Tibial artery (tissue), 4 donors: ENCODE measurements around the gene DLG2.

Experiments used
- DNase-seq, 2 donors: peaks; one replicate each; pipeline ENCODE4 v3.0.0-alpha.2; 2019
- H3K27ac ChIP-seq, 2 donors: fragments of 200-600 bp; sonication (generic) in 1 of 2; 1 replicate in 1 of 2; 2 replicates in 1 of 2; pipeline ENCODE4 v1.5.1; 2018 to 2019; ENCODE audit warnings: mild to moderate bottlenecking in 1 of 2
- H3K27me3 ChIP-seq, 2 donors: fragments of 200-600 bp; sonication (generic) in 1 of 2; one replicate each; pipeline versions ENCODE4 v1.5.1 to v1.6.0; 2016 to 2019
- H3K36me3 ChIP-seq, 3 donors: fragments of 200-600 bp; sonication (generic) in 2 of 3; one replicate each; pipeline ENCODE4 v1.5.1; 2016 to 2019; ENCODE audit warnings: mild to moderate bottlenecking in 2 of 3
- H3K4me1 ChIP-seq, 4 donors: fragments of 200-600 bp; sonication (generic) in 2 of 4; 1 replicate in 3 of 4; 2 replicates in 1 of 4; pipeline ENCODE4 v1.5.1; 2016 to 2019
- H3K4me3 ChIP-seq, 2 donors: fragments of 200-600 bp; sonication (generic) in 1 of 2; 1 replicate in 1 of 2; 2 replicates in 1 of 2; pipeline ENCODE4 v1.5.1; 2018 to 2019; ENCODE audit warnings: mild to moderate bottlenecking in 2 of 2
- H3K9me3 ChIP-seq, 3 donors: fragments of 200-600 bp; sonication (generic) in 1 of 3; one replicate each; pipeline ENCODE4 v1.5.1; 2016 to 2019
- CTCF ChIP-seq, 2 experiments: fragments of 200-600 bp in 1 of 2; fragments of 450-650 bp in 1 of 2; IDR thresholded peaks; one replicate each; pipeline ENCODE4 v1.5.1; 2017 to 2019; ENCODE audit warnings: antibody characterized with exemption in 2 of 2, mild to moderate bottlenecking in 1 of 2, moderate library complexity in 1 of 2
- intact Hi-C: fragments of 100-400 bp; cut with DNase I; formaldehyde crosslinking; loops from one replicate; pipeline ENCODE4 v1.15.0; 2023; ENCODE audit warnings: low total_unique reads

The DLG2 gene

GRCh38 chr11:84396521-84396920 lies 1230.6 kb downstream of the DLG2 start:
- H3K9me3 ChIP-seq, result no peaks in the 10 kb centered on the region
- H3K27ac ChIP-seq, result no peak overlapping the region
- intact Hi-C loops, result loop anchor here (10.0 kb wide), 1 partner anchor 128 kb away; no protein-coding TSS in a partner anchor
- no peak for DNase-seq
- no peak overlapping the region for H3K4me3 ChIP-seq
- no peak for TF ChIP-seq CTCF (IDR thresholded peaks at IDR 0.05)
- H3K36me3 ChIP-seq, result no peaks in the 10 kb centered on the region
- H3K4me1 ChIP-seq, result no peaks in the 10 kb centered on the region
- H3K27me3 ChIP-seq, result no peaks in the 10 kb centered on the region

- DNase-seq, result no peak
- H3K27me3 ChIP-seq, result no peaks in the 10 kb centered on the region
- H3K4me3 ChIP-seq, result no peak overlapping the region
- H3K9me3 ChIP-seq, result no peaks in the 10 kb centered on the region
- TF ChIP-seq CTCF (IDR thresholded peaks at IDR 0.05), result no peak
- H3K4me1 ChIP-seq, result no peaks in the 10 kb centered on the region
- no peaks in the 10 kb centered on the region for H3K36me3 ChIP-seq
- intact Hi-C loops, result loop anchor here (10.0 kb wide), 1 partner anchor 134 kb away; no protein-coding TSS in a partner anchor
- no peak overlapping the region for H3K27ac ChIP-seq
Observed at GRCh38 chr11:84390441-84391078, 1236.6 kb downstream of the DLG2 start.

- H3K27ac ChIP-seq, result no peak overlapping the region
- no peak for TF ChIP-seq CTCF (IDR thresholded peaks at IDR 0.05)
- H3K4me3 ChIP-seq, result no peak overlapping the region
- no peak for DNase-seq
- H3K9me3 ChIP-seq, result no peaks in the 10 kb centered on the region
- intact Hi-C loops, result loop anchor here (10.0 kb wide), 1 partner anchor 135 kb away; no protein-coding TSS in a partner anchor
- no peaks in the 10 kb centered on the region for H3K27me3 ChIP-seq
- H3K4me1 ChIP-seq, result no peaks in the 10 kb centered on the region
- H3K36me3 ChIP-seq, result no peaks in the 10 kb centered on the region
Observed at GRCh38 chr11:84389696-84390095, 1237.4 kb downstream of the DLG2 start.

GRCh38 chr11:84384731-84385130 lies 1242.4 kb downstream of the DLG2 start:
- H3K4me3 ChIP-seq, result no peak overlapping the region
- no peak overlapping the region for H3K27ac ChIP-seq
- H3K27me3 ChIP-seq, result no peaks in the 10 kb centered on the region
- H3K9me3 ChIP-seq, result no peaks in the 10 kb centered on the region
- no peaks in the 10 kb centered on the region for H3K4me1 ChIP-seq
- DNase-seq, result peak; percentile 59 to 65
- peak; percentile 79 for TF ChIP-seq CTCF (IDR thresholded peaks at IDR 0.05)
- intact Hi-C loops, result no loop called here
- H3K36me3 ChIP-seq, result no peaks in the 10 kb centered on the region

GRCh38 chr11:84383576-84383975 lies 1243.6 kb downstream of the DLG2 start:
- TF ChIP-seq CTCF (IDR thresholded peaks at IDR 0.05), result no peak
- Histone ChIP-seq H3K27ac (no peak overlapping the region), H3K4me1 (no peaks in the 10 kb centered on the region), H3K9me3 (no peaks in the 10 kb centered on the region), H3K4me3 (no peak overlapping the region), H3K27me3 (no peaks in the 10 kb centered on the region), H3K36me3 (no peaks in the 10 kb centered on the region)
- no peak for DNase-seq
- intact Hi-C loops, result no loop called here
